RWPE1 (cell line): ENCODE results near the gene NR2F2.

Experiments
- CTCF ChIA-PET: fragments of 350-600 bp; sonication (Branson Sonifier 250); formaldehyde crosslinking; extraction: SDS; loops from one replicate; lab custom pipeline; 2021; lab: Yijun Ruan, JAX
- POLR2A ChIA-PET: fragments of 400-600 bp; formaldehyde crosslinking; extraction: SDS; loops from one replicate; lab custom pipeline; 2020; ENCODE audit warnings: antibody characterized with exemption; ENCODE audit not compliant: low non-redundant PET; lab: Yijun Ruan, JAX
- DNase-seq: peaks from one replicate; pipeline ENCODE4 v3.0.0; 2012; ENCODE audit warnings: low spot score
- H3K27ac ChIP-seq: fragments of 450-650 bp; 2 replicates; pipeline ENCODE4 v1.5.1; 2017
- TF ChIP-seq, protein P1 (sequence below): fragments of 450-650 bp; conservative IDR thresholded peaks from 2 replicates; pipeline ENCODE4 v1.5.1; 2017; ENCODE audit warnings: low read depth, mild to moderate bottlenecking

The NR2F2 gene

DNA sequence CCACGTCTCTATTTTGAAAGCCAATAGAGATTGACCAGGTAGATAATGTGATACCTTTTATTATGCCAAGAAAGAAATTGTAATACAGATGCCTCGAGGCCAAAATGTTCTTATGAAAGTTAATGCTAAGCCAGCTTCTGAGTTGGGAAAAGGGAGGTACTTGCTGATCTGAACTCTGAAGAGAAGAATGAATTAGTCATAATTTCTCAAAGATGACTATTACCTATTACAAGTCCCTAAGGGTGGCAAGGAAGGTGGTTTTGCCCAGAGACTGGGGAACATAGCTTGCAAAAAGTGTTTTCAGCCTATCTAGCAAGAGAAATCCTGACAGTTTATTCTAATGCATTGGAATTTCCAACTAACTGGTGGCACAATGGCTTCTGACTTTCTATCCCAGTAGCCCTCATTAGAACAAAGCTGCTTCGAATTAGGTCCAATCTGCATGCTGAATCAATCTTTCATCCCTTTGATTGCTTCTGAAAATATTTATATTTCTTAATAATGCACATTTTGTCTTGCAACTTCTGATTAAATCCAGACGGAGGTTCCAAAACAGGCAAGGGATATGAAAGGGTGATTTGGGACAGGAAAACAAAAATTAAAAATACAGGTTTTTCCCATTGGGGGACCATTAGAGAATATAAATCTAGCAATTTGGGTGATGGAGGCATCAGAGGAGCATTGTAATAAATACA, 17.7 kb upstream of the NR2F2 start:
- TF ChIP-seq, protein P1, sequence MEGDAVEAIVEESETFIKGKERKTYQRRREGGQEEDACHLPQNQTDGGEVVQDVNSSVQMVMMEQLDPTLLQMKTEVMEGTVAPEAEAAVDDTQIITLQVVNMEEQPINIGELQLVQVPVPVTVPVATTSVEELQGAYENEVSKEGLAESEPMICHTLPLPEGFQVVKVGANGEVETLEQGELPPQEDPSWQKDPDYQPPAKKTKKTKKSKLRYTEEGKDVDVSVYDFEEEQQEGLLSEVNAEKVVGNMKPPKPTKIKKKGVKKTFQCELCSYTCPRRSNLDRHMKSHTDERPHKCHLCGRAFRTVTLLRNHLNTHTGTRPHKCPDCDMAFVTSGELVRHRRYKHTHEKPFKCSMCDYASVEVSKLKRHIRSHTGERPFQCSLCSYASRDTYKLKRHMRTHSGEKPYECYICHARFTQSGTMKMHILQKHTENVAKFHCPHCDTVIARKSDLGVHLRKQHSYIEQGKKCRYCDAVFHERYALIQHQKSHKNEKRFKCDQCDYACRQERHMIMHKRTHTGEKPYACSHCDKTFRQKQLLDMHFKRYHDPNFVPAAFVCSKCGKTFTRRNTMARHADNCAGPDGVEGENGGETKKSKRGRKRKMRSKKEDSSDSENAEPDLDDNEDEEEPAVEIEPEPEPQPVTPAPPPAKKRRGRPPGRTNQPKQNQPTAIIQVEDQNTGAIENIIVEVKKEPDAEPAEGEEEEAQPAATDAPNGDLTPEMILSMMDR: no peak
- H3K27ac ChIP-seq: no peak overlapping the region
- CTCF ChIA-PET: no interaction called here
- POLR2A ChIA-PET: no interaction called here
- DNase-seq: peak; percentile 62

DNA sequence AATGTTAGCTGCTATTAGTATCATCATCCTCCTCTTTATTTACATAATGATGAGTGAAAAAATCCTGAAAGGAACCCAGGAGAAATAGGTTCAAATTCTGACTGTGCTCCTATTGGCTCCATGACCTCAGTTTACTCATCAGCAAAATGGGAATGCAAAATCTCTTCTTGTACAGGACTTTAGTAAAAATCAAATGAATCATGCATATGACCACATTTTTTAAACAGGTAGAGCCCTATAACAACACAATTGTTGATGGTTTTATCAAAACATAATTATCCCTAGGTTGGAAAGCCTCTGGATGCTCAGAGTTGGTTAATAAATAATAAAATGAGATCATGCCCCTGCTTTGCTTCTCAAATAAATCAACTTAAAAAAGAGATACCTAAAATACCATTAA, 16.0 kb upstream of the NR2F2 start:
- ChIA-PET CTCF (no interaction called here), POLR2A (no interaction called here)
- DNase-seq: no peak
- no peak overlapping the region for H3K27ac ChIP-seq
- TF ChIP-seq, protein P1: no peak

DNA sequence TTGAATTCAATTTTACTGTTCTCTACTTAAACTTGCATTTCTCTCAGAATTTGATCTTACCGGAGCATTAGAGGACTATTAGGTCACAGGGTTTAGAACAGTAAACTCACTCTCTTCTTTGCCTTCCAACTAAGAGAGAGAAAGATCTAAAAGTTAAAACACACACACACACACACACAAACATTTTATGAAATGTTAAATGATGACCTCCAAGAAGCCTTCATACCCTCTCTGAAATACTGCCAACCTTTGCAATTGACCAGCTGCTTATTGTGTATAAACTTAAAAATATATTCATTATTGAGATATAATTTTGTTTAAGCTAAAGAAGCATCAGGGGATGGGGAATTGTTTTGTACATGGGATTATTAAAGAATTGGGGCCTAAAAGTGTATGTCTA, 15.5 kb upstream of the NR2F2 start:
- TF ChIP-seq, protein P1: no peak
- no peak for DNase-seq
- CTCF ChIA-PET: no interaction called here

DNA sequence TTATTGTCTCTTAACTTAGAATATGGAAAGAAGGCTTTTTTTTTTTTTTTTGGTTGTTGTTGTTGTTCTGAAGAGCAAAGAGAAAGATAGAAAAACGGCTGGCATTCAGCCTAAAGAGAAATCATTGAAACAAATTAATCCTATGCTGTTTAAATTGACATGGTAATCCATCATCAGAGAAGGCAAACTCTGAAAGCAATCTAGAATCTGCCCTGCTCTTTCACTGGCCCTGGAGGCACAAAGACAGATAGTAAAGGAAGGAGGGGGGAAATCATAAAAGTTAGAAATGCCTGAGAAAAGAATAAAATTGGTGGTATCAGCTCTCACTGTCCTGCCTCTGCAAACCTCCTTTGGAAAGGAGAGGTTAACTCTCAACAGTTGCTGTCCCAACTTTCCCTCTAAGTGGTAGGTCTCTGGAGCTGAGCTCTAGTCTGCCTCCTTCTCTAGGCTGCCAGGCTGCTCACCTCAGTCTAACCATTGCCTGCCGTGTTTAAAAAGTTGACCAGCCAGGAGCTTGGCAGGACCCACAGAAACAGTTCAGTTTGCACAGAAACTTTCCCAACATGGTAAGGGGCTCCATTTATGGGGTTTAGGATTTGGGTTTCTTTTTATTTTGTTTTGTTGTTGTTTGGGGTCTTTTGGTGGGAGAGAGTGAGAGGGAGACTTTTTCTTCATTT, 13.4 kb upstream of the NR2F2 start:
- DNase-seq: no peak
- CTCF ChIA-PET: interaction anchor here (0.5 to 0.7 kb wide), 3 partner anchors 23 to 1198 kb away, joined by 3 read pairs; no protein-coding TSS in a partner anchor
- TF ChIP-seq, protein P1: no peak
- POLR2A ChIA-PET: no interaction called here
- no peak overlapping the region for H3K27ac ChIP-seq

More for the DNA sequence above, 15.5 kb upstream of the NR2F2 start:
- POLR2A ChIA-PET: no interaction called here
- H3K27ac ChIP-seq: no peak overlapping the region

DNA sequence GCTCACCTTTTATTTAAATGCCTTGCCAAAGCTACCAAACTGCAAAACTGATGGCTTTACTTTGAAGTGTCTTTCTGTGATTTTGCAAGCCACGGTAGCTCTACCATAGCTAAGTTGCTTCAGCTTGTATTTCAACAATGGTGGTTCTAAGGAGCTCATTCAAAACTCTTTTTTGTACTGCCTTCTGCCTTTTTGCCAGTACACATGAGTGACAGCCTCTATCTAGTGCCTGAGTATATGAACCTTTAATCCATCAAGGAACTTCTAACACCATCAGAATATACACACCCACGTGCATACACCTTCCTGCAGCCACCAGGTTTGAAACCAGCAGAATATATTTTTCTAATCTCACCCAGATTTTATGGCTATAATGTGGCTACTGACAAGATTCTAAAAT, 10.4 kb upstream of the NR2F2 start:
- TF ChIP-seq, protein P1: no peak
- ChIA-PET POLR2A (no interaction called here), CTCF (interaction anchor here (0.7 to 0.9 kb wide), 2 partner anchors 155 to 685 kb away, joined by 3 read pairs; no protein-coding TSS in a partner anchor)
- DNase-seq: no peak
- H3K27ac ChIP-seq: no peak overlapping the region

DNA sequence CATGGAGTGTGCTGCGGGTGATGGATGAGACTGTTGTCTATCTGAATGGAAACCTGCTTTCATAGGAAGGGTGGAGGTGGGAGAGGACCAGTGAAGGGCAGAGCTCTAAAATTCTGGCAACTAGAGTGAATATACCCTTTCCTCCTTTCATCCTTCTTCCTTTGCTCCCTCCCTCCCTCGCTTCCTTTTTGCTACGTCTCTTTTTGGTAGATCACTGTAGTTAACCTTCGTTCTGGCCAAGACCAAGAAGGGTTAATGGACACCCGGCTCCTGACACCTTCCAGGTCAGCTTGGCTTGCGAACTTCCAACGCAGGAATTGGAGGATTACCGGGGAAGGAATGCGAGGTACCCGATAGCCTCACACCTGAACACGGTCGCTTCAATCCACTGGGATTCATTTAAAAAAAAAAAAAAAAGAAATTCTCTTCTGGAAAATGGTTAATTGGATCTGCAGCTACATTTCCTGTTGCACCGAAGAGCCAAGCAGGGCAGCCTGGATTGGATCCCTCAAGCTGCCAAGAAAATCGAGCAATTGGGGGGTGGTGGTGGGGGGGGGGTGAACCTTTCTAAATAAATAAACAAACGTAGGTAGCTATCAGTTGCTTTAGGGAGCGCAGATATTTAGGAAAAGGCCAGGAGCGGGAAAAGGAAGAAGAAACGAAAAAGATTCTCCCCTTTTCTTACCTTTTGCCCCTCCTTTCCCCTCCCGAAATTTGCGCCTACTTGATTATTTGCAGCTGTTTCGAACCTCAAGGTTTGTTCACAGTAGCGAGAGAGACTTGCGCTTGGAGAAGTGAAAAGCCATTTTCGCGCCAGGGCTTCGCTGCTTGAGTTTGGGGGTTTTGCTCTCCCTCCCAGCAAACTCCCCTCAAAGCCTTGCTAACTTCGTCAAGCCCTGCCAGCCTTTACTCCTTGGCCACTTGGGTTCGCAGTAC, 9.5 kb upstream of the NR2F2 start:
- TF ChIP-seq, protein P1: no peak
- no peak overlapping the region for H3K27ac ChIP-seq
- POLR2A ChIA-PET: no interaction called here

More for the DNA sequence above, 9.5 kb upstream of the NR2F2 start:
- no peak for DNase-seq
- CTCF ChIA-PET: interaction anchor here (0.6 to 0.7 kb wide), 3 partner anchors 52 to 724 kb away, joined by 3 to 5 read pairs (median 4); no protein-coding TSS in a partner anchor
